ENCODE measurements around the gene WDFY3.

Gene WDFY3

DNA sequence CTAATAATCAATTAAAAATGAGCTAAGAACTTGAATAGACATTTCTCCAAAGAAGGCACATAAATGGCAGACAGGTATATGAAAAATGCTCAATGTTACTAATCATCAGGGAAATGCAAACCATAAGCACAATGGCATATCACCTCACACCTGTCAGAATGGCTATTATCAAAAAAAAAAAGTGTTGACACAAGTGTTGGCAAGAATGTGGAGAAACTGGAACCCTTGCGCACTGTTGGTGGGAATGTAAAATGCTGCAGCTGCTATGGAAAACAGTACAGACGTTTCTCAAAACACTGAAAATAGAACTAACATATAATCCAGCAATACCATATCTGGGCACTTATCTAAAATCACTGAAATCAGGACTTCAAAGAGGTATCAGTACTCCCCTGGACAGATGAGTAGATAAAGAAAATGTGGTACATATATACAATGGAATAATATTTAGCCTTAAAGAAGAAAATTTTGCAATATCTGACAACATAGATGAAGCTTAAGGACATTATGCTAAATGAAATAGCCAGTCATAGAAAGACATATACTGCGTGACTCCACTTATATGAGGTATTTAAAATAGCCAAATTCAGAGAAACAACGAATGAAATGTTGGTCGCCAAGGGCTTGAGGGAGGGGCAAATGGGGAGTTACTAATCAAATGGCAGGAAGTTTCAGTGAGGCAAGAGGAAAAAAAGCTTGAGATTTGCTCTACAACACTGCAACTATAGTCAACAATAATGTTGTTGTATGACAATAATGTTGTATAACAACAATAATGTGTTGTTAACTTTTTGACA is 175.5 kb downstream of the WDFY3 start:
- DNase-seq (ENCODE audit: low read depth): no peak

- DNase-seq (ENCODE audit: low read depth): no peak
Measured at GRCh38 chr4:84786478-84786877, 180.0 kb downstream of the WDFY3 start.

DNA sequence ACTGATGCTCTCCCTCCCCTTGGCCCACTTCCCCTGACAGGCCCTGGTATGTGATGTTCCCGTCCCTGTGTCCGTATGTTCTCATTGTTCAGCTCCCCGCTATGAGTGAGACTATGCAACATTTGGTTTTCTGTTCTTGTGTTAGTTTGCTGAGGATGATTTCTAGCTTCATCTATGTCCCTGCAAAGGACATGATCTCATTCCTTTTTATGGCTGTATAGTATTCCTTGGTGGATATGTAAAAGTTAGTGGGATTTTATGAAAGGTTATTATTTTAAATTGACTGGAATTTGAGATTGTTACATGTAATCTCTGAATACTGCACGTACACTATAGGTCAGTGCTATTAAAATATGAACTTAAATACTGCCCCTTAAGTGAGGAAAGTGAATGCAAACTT is 184.0 kb downstream of the WDFY3 start:
- DNase-seq (ENCODE audit: low read depth): no peak

- no peak for DNase-seq (ENCODE audit: low read depth)
Measured at GRCh38 chr4:84780719-84781118, 185.8 kb downstream of the WDFY3 start.

GRCh38 chr4:84778041-84778440 is 188.4 kb downstream of the WDFY3 start:
- DNase-seq (ENCODE audit: low read depth): no peak

DNA sequence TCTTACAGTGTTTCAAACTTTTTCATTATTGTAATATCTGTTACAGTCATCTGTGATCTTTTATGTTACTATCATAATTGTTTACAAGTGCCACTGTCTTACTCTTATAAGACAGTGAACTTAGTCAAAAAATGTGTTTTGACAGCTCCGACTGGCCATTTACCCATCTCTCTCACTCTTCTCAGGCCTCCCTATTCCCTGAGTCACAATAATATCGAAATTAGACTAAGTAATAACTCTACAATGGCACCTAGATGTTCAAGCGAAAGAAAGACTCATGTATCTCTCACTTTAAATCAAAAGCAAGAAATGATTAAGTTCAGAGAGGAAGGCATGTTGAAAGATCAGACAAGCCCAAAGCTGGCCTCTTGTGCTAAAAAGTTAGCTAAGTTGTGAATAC is 199.3 kb downstream of the WDFY3 start:
- DNase-seq (ENCODE audit: low read depth): no peak

DNA sequence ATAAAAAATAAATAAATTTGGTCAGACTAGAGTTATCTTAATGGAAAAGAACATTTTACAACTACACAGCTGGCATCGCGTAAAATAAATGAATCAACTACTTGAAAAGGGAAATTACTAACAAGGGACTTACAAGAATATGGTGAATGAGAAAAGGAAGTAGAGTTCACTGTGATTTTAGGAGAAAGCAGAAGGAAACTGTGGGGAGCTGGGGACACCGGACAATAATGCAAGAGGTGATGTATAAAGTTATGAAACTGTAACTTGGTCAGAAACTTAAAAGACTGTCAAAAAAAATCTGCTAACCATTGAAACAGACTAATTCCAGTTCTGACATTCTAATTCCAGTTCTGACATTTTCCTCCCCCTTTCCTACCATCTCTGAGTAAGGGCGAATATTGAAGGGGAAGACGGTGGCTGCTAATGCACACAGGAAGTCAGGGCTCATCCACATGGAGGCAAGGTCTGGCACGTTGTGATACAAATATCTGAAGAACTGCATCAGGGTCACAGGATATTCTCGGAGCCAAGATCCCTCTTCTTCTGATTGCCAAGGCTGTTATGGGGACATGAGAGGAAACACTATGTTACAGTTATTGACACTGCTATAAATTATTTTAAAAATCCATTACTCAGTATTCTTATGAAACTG is 213.0 kb downstream of the WDFY3 start:
- no peak for DNase-seq (ENCODE audit: low read depth)

- DNase-seq (ENCODE audit: low read depth): no peak
Measured at GRCh38 chr4:84751707-84752106, 214.8 kb downstream of the WDFY3 start.

GRCh38 chr4:84750960-84751283 is 215.6 kb downstream of the WDFY3 start:
- no peak for DNase-seq (ENCODE audit: low read depth)

DNA sequence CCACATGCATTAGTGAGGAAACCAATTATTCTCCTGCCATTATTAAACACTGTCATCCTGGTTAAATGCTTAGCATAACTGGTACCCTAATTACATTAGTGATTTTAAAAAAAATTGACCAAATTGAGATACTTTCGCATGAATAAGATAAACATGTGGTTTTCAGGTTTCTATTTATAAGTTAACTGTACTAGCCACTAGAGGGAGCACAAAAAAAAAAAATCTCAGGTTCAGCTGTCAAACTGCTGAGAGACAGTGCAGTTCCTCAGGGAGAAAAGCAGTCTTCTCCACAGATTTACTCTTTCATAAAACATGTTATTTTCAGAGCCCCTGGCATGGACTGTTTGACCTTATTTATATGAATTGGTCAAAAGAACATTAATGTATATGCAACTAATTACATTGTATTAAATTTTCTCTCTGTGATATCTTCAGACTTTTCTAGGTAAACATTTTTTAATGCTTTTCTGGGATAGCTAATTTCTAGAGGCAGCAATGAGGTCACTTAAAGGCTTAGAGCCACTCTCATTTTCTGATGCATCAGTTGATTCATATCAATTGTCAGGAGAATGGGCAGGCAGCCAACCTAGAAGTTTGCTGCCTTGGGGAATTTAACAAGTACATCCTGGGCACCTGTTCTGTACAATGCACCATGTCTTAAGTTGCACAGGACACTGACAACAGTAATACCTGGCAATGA is 216.1 kb downstream of the WDFY3 start:
- DNase-seq (ENCODE audit: low read depth): peak; percentile 20

- no peak for DNase-seq (ENCODE audit: low read depth)
Measured at GRCh38 chr4:84740057-84740456, 226.4 kb downstream of the WDFY3 start.

DNA sequence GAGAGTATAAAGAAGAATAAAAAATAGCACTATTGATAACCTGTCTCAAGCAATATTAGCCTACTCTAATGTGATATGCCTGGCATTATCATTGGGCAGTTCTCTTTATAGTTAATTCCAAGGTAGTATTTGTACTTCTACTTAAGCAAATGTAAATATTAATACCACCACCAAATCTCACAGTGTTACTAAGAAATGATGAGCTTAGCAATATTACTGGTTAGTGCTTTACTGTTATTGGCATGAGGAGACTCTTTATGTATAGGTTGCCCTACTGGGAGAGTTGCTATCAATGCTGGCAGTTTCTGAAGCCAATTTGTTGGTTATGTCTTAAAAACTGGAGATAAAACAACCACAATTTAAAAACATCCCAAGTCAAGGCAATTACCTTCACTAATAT is 227.9 kb downstream of the WDFY3 start:
- DNase-seq (ENCODE audit: low read depth): no peak

DNA sequence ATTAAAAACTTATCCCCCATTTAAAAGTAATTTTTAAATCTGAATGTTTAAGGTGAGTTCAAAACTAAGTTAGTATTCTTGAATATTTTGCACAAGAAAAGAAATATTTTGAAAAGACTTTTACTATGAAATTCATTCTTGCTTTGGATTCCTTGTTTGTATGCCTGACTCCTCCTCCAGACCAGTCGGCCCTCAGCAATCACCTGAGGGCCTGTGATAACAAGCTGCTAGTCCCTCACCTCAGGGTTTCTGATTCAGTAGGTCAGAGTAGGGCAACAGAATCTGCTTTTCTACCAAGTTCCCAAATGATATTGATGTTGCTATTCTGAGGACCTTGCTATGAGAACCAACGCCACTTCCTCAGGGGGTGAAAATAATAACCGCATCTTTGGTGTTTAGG is 228.8 kb downstream of the WDFY3 start:
- DNase-seq (ENCODE audit: low read depth): no peak

DNA sequence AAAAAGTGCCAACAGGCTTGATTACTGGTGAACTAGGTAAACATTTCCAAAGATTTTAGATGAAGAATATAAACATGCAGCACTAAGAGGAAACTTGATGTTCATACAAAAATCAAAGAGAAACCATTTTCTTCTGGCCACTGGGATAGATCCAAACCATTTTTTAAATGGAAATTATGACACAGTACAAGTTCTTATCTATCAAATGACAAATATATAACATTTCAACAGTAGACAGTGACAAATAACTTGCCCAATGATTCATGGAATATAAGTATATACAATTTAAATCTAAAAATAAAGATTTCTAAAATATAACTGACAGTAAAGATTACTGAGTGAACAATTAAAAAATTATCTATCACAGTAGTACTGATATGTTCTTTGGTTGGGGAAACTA is 232.5 kb downstream of the WDFY3 start:
- DNase-seq (ENCODE audit: low read depth): no peak

DNA sequence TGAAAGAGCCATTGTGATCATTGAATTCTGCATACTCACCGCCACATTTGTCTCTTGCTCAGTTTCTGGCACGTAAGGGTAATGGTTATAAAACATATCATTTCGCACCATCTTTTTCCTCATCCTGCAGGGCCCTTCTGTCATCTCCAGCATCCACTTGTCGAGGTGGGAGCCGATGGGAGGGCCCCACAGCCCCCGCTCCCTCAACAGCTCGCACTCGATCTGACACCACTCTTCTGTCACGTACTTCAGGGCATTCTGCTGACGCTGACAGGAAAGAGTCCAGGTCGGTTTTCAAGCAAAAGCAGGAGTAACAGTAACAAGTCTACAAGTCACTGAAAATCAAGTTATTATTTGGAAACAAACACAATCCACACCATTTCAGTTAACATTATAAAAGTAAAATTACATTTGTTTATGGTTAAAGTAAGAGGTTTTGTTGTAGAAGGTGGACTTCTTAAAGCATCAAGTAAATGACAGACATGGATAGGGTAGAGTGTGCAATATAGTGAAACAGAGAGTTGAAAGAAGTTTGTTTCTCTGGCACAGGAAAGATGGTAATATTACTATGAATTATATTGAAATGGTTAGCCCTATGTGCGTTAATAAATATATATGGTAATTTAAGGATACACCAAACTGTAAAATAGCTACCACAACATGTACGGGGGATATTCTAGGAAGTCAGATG is 233.0 kb downstream of the WDFY3 start:
- DNase-seq (ENCODE audit: low read depth): no peak

DNA sequence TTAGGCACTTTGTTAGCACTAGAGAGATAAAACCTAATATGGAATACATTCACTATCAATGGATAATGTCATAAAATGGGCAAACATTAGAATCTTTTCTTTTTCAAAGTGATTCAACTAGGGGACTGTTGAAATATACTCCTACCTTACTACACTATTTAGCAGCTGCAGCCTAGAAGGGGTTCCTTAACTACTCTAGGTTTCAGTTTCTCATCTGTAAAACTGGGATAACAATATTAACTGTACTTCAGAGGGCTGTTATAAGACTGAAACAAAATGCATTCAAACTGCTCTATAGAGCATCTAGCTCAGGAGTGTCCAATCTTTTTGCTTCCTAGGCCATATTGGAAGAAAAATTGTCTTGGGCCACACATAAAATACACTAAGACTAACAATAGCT is 236.1 kb downstream of the WDFY3 start:
- DNase-seq (ENCODE audit: low read depth): no peak

GRCh38 chr4:84727491-84727890 is 239.0 kb downstream of the WDFY3 start:
- no peak for DNase-seq (ENCODE audit: low read depth)

GRCh38 chr4:84726356-84726755 is 240.1 kb downstream of the WDFY3 start:
- DNase-seq (ENCODE audit: low read depth): peak; percentile 15

DNA sequence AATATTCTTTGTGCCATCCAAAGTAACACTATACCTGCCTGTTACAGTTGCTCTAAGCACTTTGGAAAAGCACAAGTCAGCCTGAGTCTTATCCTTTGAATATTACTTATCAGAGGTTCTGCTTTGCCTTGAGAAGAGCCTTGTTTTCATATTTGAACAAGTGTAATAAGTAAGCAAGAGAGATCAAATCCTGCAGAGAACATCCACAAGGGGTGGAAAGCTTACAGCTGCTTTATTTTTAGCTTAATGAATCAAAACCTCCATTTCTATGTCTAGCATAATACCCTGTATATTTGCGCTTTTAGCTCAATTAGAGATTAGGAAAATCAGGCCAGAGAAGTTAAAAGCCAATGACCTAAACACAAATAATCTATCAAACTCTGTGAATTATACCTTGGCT is 243.8 kb downstream of the WDFY3 start:
- DNase-seq (ENCODE audit: low read depth): no peak

- DNase-seq (ENCODE audit: low read depth): no peak
Measured at GRCh38 chr4:84719115-84719514, 247.4 kb downstream of the WDFY3 start.

DNA sequence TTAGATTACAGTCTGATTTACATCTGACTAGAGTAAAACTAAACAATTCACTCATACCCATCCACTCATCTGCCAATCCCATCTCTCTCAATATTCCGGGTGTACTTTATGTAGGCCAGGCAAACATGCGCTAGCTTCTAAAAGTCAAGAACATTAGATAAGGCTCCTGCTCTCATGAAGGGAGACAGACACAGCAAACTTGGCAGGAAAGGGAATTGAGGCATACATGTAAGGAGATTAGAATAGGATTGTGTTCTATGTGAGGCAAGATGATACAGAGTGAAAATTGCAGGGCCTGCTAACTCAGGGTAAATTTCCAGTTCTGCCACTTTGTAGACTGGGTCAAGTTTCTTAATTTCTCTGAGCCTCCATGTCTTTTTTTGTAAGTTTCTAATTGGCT is 247.8 kb downstream of the WDFY3 start:
- DNase-seq (ENCODE audit: low read depth): no peak

DNA sequence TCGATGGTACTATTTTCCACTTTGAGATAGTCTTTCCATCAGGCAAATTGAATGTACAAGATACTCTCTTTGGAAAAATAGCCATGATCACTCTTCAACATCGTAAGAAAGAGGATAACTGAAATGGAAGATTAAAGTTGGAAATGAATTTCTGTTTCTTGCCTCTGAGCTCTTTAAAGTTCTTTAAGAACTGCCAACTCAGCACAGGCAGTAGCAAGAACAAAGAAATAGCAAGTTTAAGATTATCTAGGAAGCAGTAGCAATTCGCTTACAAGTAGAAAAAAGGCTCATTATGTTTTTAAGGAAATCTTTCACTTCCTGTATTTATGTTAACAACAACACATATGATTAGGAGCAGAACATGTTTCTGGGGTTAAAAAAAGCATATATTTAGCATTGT is 255.9 kb downstream of the WDFY3 start:
- no peak for DNase-seq (ENCODE audit: low read depth)
